NB4 (cell line): ENCODE data around the gene APIP.
A peak's percentile ranks its signal among the peaks of the same experiment; 100 is the strongest.

Experiments
- DNase-seq: peaks from one replicate; pipeline ENCODE4 v3.0.0; 2010; ENCODE audit warnings: low read depth
- H3K4me3 ChIP-seq: one replicate; pipeline ENCODE4 v1.5.1; 2011; ENCODE audit warnings: mild to moderate bottlenecking, low read depth, low read length, moderate library complexity
- CTCF ChIP-seq: IDR thresholded peaks from one replicate; pipeline ENCODE4 v1.5.1; 2012; ENCODE audit warnings: low read depth, low read length
- MAX ChIP-seq: IDR thresholded peaks from 2 replicates; pipeline ENCODE4 v1.6.1; 2011; ENCODE audit warnings: low read depth, low read length
- MYC ChIP-seq: IDR thresholded peaks from 2 replicates; pipeline ENCODE4 v1.6.1; 2011; ENCODE audit warnings: low read depth, low read length
- POLR2A ChIP-seq: IDR thresholded peaks from 2 replicates; pipeline ENCODE4 v1.6.1; 2011; ENCODE audit warnings: mild to moderate bottlenecking; ENCODE audit not compliant: insufficient read length; ENCODE audit errors: extremely low read depth

Gene APIP

GRCh38 chr11:34928268-34928959 is 12.2 kb upstream of the APIP start:
- TF ChIP-seq MAX (no peak), POLR2A (no peak), MYC (no peak), CTCF (no peak)
- DNase-seq = no peak
- no peak overlapping the region for H3K4me3 ChIP-seq

- no peak for DNase-seq
- no peak overlapping the region for H3K4me3 ChIP-seq
- TF ChIP-seq MAX (no peak), CTCF (no peak), MYC (no peak), POLR2A (no peak)
Measured at GRCh38 chr11:34926831-34927132, 10.6 kb upstream of the APIP start.

- peak; percentile 60 for DNase-seq
- no peak overlapping the region for H3K4me3 ChIP-seq
- TF ChIP-seq MYC = no peak
- TF ChIP-seq POLR2A = no peak
- no peak for TF ChIP-seq MAX
- TF ChIP-seq CTCF = peak; percentile 60
Measured at GRCh38 chr11:34926101-34926830, 10.1 kb upstream of the APIP start.

GRCh38 chr11:34924714-34925113 is 8.5 kb upstream of the APIP start:
- DNase-seq = no peak
- no peak overlapping the region for H3K4me3 ChIP-seq
- TF ChIP-seq POLR2A = no peak
- no peak for TF ChIP-seq CTCF
- no peak for TF ChIP-seq MAX
- no peak for TF ChIP-seq MYC

- TF ChIP-seq POLR2A (no peak), MYC (no peak), CTCF (no peak), MAX (no peak)
- DNase-seq = no peak
- H3K4me3 ChIP-seq = no peak overlapping the region
Measured at GRCh38 chr11:34921156-34921555, 5.0 kb upstream of the APIP start.
